ENCODE results near the gene PRKAG2.

GRCh38 chr7:151599401-151600227 lies 277.3 kb downstream of the PRKAG2 start:
- no peak for TF ChIP-seq POLR2A (IDR thresholded peaks at IDR 0.05)
- TF ChIP-seq, protein P1, sequence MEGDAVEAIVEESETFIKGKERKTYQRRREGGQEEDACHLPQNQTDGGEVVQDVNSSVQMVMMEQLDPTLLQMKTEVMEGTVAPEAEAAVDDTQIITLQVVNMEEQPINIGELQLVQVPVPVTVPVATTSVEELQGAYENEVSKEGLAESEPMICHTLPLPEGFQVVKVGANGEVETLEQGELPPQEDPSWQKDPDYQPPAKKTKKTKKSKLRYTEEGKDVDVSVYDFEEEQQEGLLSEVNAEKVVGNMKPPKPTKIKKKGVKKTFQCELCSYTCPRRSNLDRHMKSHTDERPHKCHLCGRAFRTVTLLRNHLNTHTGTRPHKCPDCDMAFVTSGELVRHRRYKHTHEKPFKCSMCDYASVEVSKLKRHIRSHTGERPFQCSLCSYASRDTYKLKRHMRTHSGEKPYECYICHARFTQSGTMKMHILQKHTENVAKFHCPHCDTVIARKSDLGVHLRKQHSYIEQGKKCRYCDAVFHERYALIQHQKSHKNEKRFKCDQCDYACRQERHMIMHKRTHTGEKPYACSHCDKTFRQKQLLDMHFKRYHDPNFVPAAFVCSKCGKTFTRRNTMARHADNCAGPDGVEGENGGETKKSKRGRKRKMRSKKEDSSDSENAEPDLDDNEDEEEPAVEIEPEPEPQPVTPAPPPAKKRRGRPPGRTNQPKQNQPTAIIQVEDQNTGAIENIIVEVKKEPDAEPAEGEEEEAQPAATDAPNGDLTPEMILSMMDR (IDR thresholded peaks at IDR 0.05 in 8 of 11, conservative IDR thresholded peaks at IDR 0.05 in 3 of 11) = no peak
